HG02970 (cell line): ENCODE results near the gene EHF.

Experiments
- ATAC-seq: cut with Tn5 transposase; IDR thresholded peaks from one replicate; pipeline ENCODE4 v1.9.1; 2021; ENCODE audit warnings: mild to moderate bottlenecking, moderate library complexity, moderate number of reproducible peaks; ENCODE audit not compliant: unreplicated experiment, low FRiP score

Gene EHF

DNA sequence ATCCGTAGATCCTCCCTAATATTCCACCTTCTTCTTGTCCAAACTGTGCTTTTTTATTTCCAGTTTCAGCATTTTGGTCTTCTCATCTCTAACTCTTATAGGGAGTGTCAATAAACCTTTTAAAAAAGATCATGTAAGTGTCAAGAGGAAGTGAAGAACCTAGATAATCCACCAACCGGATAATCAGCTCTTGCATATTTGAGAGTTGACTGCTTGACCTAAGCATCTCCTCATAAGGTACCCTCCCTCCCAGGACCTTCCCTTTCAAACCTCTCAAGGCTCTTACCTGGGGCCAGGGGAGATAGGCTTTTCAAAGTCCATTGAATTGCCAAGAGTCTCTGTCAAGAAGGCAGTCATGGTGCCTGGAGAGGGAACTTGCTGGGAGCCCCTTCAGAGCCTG lies 691 bp upstream of the EHF start:
- no peak for ATAC-seq

DNA sequence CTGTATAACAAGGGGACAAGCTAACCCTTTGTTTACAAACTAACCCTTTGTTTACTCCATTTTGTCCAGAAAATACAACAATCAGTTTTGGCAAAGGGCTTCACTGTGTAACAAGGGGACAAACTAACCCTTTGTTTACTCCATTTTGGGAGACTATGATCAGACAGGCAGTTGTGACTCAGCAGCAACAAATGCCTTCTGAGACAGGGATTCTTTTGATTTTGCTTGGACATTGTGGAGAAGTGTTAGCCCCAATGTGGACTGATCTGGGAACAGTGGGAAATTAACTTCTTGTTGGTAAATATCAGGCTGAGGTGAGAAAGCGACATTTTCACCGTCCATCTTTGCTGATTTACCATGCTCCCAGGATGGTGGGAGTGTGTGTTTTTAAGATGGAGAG lies 983 bp downstream of the EHF start:
- no peak for ATAC-seq

DNA sequence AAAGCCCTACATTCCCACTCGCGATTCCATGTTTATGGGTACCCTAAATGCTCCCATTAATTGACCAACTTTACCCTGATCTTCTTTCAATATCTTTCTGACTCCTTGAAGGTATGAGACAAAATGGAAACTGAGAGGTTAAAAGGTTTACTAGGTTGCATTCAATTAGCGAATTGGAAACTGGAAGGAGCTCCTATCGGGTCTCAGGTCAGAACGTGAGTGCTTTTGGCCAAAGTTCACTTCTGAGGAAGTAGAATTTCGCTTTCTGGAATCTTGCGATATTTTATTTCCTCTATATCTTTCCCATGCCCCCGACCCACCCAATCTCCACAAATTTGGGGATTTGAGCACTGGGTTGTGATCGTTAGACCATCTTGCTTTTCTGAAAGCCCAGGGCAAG lies 2.6 kb downstream of the EHF start:
- no peak for ATAC-seq

DNA sequence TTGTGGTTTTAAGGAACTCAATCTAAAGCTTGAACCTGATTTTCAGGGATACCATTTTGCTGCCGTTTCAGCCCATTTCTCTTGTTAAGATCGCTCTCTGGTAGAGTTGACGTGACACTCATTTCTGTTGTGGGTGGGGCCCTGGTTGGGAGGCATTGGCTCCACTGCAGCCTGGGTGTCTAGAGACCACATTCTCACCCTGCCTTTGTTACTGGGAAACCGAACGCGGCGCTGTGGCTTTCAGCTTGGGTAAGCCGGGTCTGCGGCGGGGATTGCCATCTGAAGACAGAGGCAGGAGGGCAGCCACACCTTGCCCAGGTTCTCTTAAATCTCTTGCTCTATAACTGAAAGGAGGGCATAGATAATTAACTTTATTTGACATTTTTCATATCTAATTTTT lies 3.2 kb downstream of the EHF start:
- no peak for ATAC-seq

DNA sequence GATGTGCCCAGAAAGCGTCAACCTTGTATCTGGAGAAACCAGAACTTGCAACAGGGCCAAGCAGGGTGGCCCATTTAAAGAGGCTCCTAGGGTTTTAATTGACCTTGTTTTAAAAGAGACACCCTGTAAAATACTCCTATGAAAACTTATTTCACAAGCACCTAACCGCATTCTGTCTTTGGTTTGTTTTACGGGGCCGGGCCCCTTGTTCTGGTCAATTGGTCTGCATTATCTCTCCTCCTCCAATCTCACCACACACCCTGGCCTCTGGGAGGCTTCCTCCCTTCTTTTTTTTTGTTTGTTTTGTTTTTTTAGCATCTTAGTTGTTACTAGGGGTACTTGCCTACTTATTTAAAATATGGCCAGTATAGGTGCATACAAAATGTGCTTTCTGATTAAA lies 4.7 kb downstream of the EHF start:
- ATAC-seq, result no peak

DNA sequence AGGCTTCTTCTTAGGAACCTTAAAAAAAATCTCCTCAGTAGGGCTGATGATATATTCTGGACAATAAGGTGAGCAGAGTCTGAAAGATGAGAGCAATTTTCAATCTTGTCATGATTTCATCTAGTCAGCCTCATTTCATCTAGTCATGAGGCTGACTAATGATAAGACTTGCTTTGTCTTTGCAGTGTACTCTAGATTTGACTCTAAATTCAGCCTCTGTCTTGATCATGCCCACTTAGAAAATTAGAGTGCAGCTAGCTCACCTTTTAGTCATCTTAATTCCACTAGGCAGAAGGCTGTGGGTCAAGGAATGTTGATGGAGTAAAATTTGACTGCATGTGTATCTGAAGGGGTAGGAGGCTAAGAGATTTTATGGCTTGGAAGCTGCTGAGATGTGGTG lies 5.5 kb downstream of the EHF start:
- no peak for ATAC-seq

DNA sequence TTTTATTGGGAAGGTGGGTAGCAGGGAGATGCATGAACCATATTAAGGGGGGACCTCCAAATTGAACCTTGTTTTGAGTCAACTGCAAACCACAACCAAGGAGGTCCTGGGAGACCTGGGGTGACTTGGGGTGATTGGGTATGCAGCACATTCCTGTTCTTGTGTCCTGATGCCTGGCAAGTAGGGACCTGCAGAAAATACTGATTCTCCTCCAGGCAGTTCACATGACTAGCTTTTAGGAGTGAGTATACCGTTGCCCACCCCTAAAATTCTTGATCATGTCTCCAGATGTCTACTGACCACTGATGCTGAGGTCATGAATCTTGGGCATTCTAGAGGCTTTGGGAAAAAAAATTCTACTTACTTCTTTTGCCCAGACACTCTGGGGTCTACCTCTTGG lies 6.3 kb downstream of the EHF start:
- ATAC-seq, result no peak

DNA sequence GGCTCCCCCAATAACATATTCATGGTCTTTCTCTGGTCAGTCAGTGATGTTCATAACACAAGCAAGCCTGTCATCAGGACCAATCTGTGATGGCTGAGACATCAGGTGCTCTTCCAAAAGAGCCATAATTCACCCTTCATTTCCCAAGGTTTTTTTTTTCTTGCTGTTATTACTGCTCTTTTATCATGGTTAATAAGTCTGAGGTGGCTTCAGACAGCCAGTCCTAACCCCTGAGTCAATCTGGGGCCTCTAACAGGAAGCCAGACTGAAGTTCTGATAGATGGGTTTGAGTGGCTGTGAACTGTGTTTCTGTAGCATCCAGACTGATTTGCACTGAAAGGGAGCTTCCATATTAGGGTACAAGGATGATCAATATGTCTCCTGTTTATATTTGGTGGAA lies 8.8 kb downstream of the EHF start:
- no peak for ATAC-seq

DNA sequence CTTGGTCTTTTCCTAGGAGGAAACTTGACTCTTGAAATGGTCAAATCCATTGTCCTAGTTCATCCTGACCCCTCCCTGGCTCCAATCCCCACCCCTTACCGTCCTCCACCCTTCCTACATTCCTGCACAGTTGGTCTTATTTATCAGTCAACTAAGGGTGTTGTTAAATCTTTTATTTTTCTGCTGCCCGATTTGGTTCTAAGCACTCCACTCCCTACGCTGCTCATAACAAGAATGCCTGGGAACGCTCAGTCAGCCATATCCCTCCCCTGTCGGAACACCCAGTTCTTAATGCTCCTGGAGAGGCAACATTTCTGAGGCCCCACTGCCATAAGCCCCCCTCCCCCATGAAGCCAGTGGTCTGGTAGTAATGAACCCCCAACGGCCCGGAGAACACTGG lies 9.7 kb downstream of the EHF start:
- ATAC-seq, result no peak

DNA sequence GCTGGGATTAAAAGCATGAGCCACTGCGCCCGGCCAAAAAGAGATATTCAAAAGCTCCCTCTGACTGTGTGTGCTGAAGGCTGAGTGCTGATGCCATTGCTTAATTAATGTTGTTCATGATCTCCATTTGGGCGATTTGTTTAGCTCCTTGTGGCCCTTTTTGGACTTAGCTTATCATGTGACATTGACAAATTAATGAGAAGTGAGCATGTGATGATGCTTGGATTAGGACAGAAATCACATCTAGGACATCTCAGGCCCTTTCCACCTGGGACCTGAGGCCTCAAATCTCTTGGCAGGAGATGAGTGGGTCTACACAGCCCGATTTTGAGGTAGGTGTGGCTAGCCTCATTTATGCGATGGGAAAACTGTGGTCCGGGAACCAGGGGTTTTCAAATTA lies 10.4 kb downstream of the EHF start:
- no peak for ATAC-seq

DNA sequence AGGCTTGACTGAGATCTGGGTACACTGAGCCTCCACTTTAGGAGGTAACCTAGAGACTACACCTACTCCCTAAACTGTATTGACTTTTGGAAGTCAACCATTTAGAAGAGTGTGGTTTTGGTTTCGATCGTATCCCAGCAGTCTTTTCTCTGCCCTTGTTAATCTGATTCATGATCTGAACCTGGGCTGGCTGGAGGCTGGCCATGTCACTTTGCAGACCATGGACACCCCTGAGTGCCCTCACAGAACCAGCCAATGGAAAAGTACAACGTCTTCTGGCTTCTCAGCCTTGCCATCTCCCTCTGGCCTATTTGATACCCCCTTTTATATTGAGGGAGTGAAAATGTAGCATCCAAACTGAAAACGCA lies 10.8 kb downstream of the EHF start:
- ATAC-seq, result no peak

DNA sequence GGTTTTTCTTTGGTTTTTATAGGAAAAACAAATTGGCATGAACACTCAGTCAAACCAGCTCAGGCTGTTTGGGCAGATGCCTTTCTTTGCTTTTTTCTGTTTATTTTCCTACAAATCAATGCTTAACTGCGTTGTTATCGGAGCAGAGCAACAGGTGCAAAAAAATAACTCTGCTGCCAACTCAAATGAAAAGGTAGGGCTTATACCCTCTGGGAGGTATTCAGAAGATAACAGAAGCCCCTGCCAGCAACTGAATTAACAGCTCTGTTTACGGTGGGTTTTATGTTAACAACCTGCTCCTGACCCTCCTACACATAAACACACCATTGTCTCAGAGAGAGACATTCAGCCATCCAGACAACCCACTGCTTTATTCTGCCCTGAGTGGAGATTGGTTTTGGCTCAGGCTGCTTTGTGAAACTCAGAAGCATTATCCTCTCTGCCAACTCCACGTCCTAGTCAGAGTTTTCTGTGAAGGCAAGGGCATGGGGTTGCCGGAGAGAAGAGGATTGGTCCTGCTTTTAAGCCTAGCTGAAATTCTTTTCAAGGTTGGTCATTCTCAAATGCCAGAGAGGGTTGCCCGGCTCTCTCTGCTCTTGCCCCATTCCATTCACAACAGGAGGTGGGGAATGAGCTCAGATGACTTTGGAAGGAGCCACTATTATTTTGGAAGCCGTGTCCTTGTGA lies 11.4 kb downstream of the EHF start:
- ATAC-seq, result no peak

DNA sequence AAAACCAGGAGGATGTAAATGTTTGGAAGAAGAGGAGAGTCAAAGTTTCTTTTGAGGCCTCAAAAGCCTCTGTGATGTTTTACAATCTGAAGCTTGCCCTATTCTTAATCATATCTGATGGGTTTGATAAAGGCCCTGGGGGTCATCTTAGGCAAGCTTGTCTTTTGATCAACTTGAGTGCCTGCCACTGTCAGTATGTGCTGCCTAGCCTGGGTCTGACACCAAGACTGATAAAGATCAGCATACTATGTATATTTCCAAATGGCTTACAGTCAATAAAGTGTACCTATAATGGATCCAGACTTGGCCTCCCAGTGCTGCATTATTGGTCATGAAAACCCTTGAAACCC lies 12.7 kb downstream of the EHF start:
- ATAC-seq, result no peak

DNA sequence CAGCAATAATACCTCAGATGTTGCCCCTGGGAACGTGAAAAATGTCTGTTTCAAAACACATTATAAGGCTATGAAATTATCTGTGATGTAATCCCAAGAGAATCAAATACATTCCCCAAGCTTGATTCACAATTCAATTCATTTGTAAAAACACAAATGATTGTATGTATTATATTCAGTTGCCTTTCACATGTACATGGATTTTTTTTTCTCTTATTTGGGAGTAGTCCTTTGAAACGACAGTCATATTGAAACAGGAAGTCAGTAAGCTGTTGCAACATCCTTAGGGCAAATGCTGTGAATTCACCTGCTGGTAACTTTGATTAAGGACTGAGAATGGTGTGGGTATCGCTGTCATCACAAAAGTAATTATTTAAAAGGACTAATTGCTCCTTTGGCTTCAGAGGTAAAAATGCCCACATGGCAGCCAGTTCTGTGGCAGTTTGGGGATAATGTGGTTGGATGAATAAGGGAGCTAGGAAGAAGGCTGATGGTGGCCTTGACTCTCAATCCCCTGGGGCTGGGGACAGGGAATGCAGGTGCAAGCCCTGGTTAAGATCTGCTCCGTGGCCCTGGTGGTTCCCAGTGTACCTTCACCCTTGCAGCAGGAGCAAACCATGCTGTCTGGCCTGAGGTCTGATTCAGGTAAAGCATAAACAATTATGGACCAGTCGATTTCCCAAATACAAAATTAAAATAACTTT lies 13.2 kb downstream of the EHF start:
- ATAC-seq, result no peak

DNA sequence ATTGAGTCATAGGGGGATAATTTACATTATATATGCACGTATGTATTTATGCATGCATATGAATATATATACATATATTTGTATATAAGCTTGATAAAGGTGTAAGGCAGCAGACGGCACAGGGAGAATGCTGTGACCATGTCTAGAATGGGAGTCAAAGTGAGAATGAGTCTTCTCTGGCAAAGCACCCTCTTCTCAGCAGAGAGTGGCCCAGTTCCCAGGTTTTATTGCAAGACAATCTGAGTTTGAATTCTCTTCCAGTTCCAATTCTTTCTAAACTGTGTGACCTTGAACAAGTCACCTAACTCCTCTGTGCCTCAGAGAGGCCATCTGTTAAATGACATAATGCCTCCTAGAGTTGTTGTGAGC lies 13.8 kb downstream of the EHF start:
- ATAC-seq, result no peak

DNA sequence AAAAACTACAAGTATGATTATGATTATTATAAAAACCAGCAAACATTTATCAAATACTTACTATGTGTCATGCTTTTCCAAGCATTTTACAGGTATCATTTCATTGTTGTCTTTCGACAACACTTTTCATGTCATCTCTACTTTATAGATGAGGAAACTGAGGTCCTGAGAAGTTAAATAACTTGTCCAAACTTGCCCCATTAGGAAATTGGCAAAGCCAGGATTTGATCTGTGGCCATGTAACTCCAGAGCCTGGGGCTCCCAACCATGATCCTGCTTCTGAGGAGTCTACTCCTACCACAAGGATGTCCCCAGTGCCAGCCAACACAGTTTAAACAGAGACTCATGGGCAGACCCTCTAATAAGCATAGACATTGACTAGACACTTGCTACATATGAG lies 15.2 kb downstream of the EHF start:
- no peak for ATAC-seq

DNA sequence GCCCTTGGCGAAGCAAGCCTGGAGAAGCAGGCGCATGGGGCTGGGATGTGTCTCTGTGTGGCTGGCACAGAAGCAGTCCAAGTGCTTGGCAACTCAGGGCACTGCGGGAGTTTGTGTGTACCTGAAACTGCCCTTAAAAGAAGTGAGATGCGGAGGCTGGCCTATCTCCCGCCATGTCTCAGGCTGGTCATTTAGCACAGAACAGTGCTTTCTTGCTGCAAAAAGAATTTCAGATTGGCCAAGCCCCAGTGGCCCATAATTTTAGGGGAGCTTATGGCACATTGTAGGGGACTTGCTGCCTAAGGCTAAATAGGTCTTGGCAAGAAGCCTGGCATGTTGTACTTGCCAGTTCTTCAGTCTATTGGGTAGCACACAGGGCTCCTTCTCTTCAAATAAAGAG lies 16.4 kb downstream of the EHF start:
- no peak for ATAC-seq

DNA sequence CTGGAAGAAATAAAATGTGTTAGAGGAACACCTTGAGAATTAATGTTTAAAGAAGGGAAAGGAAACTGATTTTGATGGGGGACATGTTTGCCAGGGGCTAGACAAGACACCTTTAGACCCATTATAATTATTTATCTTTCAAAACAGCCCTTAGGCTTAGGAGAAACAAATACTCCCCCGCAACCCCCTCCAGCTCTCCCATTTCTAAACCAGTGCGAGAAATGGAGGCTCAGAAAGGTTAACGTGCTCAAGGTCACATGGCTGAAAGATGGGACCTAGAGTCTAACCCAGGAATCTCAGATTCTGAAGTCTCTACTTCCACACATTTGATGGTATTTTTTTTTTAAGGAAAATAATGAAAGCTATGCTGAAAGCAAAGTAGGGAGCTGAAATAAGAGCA lies 18.0 kb downstream of the EHF start:
- no peak for ATAC-seq

DNA sequence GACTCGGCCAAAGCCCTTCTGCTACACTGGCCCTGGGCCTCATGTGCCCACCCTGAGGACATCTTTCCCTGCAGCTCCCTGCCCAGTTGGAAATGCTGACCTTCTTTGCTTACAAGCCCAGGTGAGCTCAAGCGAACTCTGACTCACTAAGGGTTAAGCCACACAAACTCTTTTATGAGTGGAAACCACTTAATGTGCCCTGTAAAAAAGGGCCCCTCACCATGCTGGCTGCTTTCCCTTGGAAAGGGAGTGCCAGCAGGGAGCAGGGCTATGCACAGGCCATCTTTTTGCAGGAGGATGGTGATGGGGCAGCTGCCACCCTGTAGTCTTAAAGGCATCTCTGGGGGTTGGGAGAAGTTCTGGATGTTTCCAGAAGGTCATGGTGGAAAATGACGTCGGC lies 18.7 kb downstream of the EHF start:
- no peak for ATAC-seq

DNA sequence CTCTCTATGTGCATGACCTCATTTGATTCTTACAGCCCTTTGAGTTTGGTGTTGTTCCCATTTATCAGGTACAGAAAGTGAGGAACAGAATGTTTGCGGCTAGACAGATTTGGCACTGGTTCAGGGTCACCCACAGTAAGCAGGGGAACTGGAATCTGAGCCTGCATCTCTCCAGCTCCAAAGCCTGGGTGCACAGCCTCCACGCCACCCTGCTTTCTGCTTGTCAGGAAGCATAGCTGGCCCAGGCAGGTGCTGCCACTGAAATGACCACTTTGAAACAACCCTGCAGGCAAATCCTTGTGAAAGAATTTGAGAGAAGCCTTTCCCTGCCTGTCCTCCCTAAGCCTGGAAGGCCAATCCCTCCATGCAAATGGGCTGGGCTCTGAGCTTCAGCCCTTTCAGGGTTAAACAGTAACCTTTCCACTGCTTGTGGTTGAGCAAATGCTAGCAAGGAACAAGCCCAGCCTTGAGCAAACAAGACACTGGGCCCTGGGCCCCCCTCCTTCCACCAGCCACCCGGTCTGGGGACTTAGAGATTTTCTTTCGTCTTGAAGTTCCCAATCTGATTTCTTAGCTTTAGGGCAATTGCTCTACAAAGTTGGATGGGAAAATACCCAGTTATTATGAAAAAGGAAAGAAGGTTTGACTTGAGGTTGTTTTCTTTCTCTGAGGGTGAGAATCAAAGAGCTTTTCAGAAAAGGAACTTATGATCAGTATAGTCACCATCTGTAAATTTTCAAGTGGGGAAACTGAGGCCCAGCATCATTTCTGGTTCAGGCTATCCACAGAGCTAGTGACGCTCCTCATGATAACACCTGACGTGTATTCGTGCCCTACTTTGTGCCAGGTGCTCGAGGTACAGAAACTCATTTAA lies 19.4 kb downstream of the EHF start:
- ATAC-seq, result peak; percentile 84

DNA sequence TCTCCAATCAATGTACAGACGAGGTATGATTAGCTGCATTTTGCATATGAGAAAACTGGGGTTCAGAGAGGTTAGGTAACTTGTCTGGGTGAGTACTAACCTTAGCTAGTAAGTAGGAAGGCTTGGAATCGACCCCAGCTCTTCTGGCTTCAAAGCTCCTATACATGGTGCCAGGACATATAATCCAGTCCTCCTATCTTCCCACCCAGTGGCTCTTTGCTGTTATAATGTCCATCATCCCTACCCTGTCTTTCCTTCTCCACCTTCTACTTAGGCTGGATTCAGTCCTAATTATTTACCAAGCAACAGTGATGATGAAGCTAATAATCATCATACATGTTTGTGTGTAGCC lies 20.0 kb downstream of the EHF start:
- no peak for ATAC-seq

DNA sequence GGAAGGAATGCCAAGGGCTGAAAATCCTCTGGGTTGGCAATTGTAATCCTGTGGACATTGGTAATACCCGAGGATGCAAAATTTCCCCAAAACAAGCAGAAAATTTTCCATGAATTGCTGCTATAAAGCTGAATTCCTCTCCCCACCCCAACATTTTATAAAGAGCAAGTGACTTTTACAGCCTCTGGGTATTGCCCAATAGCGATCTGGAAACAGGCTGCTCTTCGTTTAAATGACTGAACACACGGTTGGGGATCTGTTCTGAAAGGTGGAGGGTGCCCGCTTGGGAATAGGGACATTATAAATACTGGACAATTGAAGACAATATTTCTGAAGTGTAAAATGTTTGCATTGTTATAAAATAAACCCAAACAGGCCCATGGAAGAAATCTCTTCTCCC lies 20.6 kb downstream of the EHF start:
- ATAC-seq, result no peak
